GM23338 (cell line): ENCODE data around the gene OXCT1. TPM values are rescaled to one million over a fixed set of nuclear protein-coding genes. Genes with fewer than 3 reads are reported as not detected.

Experiments used
- ATAC-seq: fragments of 200-7000 bp; cut with Tn5 transposase; 3 replicates; pipeline ENCODE4 v1.9.1; 2020
- DNase-seq: peaks from one replicate; pipeline ENCODE4 v3.0.0-alpha.2; 2015; ENCODE audit warnings: low spot score
- H2AFZ ChIP-seq: fragments of 200-600 bp; sonication (generic); 2 replicates; pipeline ENCODE4 v1.8.0; 2016; ENCODE audit warnings: antibody characterized with exemption, mild to moderate bottlenecking, moderate library complexity
- H3F3A ChIP-seq: fragments of 200-600 bp; sonication (generic); replicated peaks from 2 replicates; pipeline ENCODE4 v1.8.0; 2017; ENCODE audit warnings: antibody characterized with exemption, mixed run types, low read depth
- H3K27ac ChIP-seq: fragments of 200-600 bp; sonication (generic); 2 replicates; pipeline ENCODE4 v1.6.1; 2016; ENCODE audit warnings: low read depth
- H3K27me3 ChIP-seq: fragments of 200-600 bp; sonication (generic); 2 replicates; pipeline ENCODE4 v1.8.0; 2016; ENCODE audit warnings: mild to moderate bottlenecking, mixed run types, moderate library complexity; ENCODE audit not compliant: insufficient read depth
- H3K36me3 ChIP-seq: fragments of 200-600 bp; sonication (generic); 2 replicates; pipeline ENCODE4 v1.8.0; 2016; ENCODE audit warnings: mild to moderate bottlenecking; ENCODE audit not compliant: insufficient read depth
- H3K4me1 ChIP-seq: fragments of 200-600 bp; sonication (generic); 2 replicates; pipeline ENCODE4 v1.8.0; 2016; ENCODE audit warnings: mild to moderate bottlenecking, moderate library complexity; ENCODE audit not compliant: insufficient read depth
- H3K4me2 ChIP-seq: fragments of 200-600 bp; sonication (generic); 2 replicates; pipeline ENCODE4 v1.7.1; 2017; ENCODE audit warnings: mixed run types
- H3K4me3 ChIP-seq: fragments of 200-600 bp; sonication (generic); 2 replicates; pipeline ENCODE4 v1.6.1; 2016; ENCODE audit warnings: mixed run types
- H3K79me2 ChIP-seq: fragments of 200-600 bp; sonication (generic); replicated peaks from 2 replicates; pipeline ENCODE4 v1.8.0; 2017; ENCODE audit warnings: mild to moderate bottlenecking; ENCODE audit not compliant: insufficient read depth
- H3K9me2 ChIP-seq: fragments of 200-600 bp; sonication (generic); 2 replicates; pipeline ENCODE4 v1.8.0; 2017; ENCODE audit not compliant: insufficient read depth
- H4K20me1 ChIP-seq: fragments of 200-600 bp; sonication (generic); replicated peaks from 2 replicates; pipeline ENCODE4 v1.8.0; 2017; ENCODE audit warnings: mild to moderate bottlenecking; ENCODE audit not compliant: insufficient read depth
- H3K27ac Mint-ChIP-seq: 2 replicates; pipeline ENCODE4 v1.8.0; 2020; ENCODE audit warnings: inconsistent platforms, mild to moderate bottlenecking, moderate library complexity, mixed read lengths
- H3K27me3 Mint-ChIP-seq: 3 replicates; pipeline ENCODE4 v1.8.0; 2022; ENCODE audit warnings: low read depth, mild to moderate bottlenecking, moderate library complexity, mixed read lengths, inconsistent platforms; ENCODE audit not compliant: insufficient read depth, poor library complexity
- H3K36me3 Mint-ChIP-seq: 3 replicates; pipeline ENCODE4 v1.8.0; 2021; ENCODE audit warnings: low read depth, mild to moderate bottlenecking, inconsistent platforms, moderate library complexity, mixed read lengths
- H3K4me1 Mint-ChIP-seq: 3 replicates; pipeline ENCODE4 v1.8.0; 2020; ENCODE audit warnings: mild to moderate bottlenecking, inconsistent platforms, mixed read lengths
- H3K4me3 Mint-ChIP-seq: 3 replicates; pipeline ENCODE4 v1.8.0; 2021; ENCODE audit warnings: moderate library complexity, mild to moderate bottlenecking, inconsistent platforms, mixed read lengths
- H3K9me3 Mint-ChIP-seq: 3 replicates; pipeline ENCODE4 v1.8.0; 2020; ENCODE audit warnings: moderate library complexity, mild to moderate bottlenecking, inconsistent platforms, mixed read lengths
- ETS1 ChIP-seq: IDR thresholded peaks from 2 replicates; pipeline ENCODE4 v1.6.1; 2016; ENCODE audit warnings: antibody characterized with exemption
- EZH2phosphoT487 ChIP-seq: fragments of 200-600 bp; sonication (generic); IDR thresholded peaks from one replicate; pipeline ENCODE4 v1.8.1; 2018; ENCODE audit warnings: antibody characterized with exemption; ENCODE audit not compliant: unreplicated experiment
- JUNB ChIP-seq: IDR thresholded peaks from one replicate; pipeline ENCODE4 v1.6.1; 2016; ENCODE audit warnings: antibody characterized with exemption; ENCODE audit not compliant: unreplicated experiment
- NANOG ChIP-seq: IDR thresholded peaks from 2 replicates; pipeline ENCODE4 v1.6.1; 2016; ENCODE audit warnings: antibody characterized with exemption, borderline replicate concordance
- REST ChIP-seq: IDR thresholded peaks from one replicate; pipeline ENCODE4 v1.6.1; 2018; ENCODE audit warnings: antibody characterized with exemption; ENCODE audit not compliant: unreplicated experiment
- STAT1 ChIP-seq: IDR thresholded peaks from one replicate; pipeline ENCODE4 v1.6.1; 2016; ENCODE audit warnings: antibody characterized with exemption; ENCODE audit not compliant: unreplicated experiment
- ZNF114 ChIP-seq: fragments of 250-450 bp; sonication (Bioruptor Pico); IDR thresholded peaks from 2 replicates; pipeline ENCODE4 v1.5.0; 2020; ENCODE audit warnings: mild to moderate bottlenecking, moderate library complexity
- ZNF331 ChIP-seq: fragments of 250-450 bp; sonication (Bioruptor Pico); IDR thresholded peaks from 2 replicates; pipeline ENCODE4 v1.5.0; 2020; ENCODE audit warnings: low read depth, mild to moderate bottlenecking, moderate library complexity
- polyA plus RNA-seq: library from polyadenylated mRNA; unstranded; fragments of >200 nt; fragmentation: Nextera tagmentation; extraction: Ambion mirVana; gene quantifications from 2 replicates; pipeline ENCODE4 v1.2.1, GENCODE V29; 2016
- total RNA-seq: library from RNA; depleted of rRNA; stranded (reverse); fragments of >200 nt; shearing (Covaris generic); gene quantifications from 2 replicates; pipeline ENCODE4 v1.2.3, GENCODE V29; 2014

Gene OXCT1
- total and polyA plus RNA-seq, 2 experiments from 2014 or later = 11.6 to 37.0 TPM

GRCh38 chr5:41809128-41809527 lies 61.1 kb downstream of the OXCT1 start:
- ATAC-seq = no peak
- no peaks in the 10 kb centered on the region for H4K20me1 ChIP-seq
- no peak overlapping the region for H3K4me3 ChIP-seq
- no peaks in the 10 kb centered on the region for H3K27me3 ChIP-seq
- Mint-ChIP-seq H3K4me3 (no peak overlapping the region), H3K36me3 (no peaks in the 10 kb centered on the region), H3K9me3 (no peaks in the 10 kb centered on the region), H3K4me1 (no peaks in the 10 kb centered on the region), H3K27me3 (no peaks in the 10 kb centered on the region), H3K27ac (no peak overlapping the region)
- TF ChIP-seq EZH2phosphoT487 (no peak), NANOG (no peak), JUNB (no peak), STAT1 (no peak), ETS1 (no peak), ZNF331 (no peak), ZNF114 (no peak)
- no peaks in the 10 kb centered on the region for H3K9me2 ChIP-seq
- H2AFZ ChIP-seq = no peak overlapping the region
- no peak overlapping the region for H3K4me2 ChIP-seq
- no peak for DNase-seq
- H3F3A ChIP-seq = no peaks in the 10 kb centered on the region
- H3K4me1 ChIP-seq = no peaks in the 10 kb centered on the region
- H3K79me2 ChIP-seq = no peaks in the 10 kb centered on the region
- H3K36me3 ChIP-seq = no peaks in the 10 kb centered on the region
- no peak overlapping the region for H3K27ac ChIP-seq

- TF ChIP-seq ETS1 (no peak), STAT1 (no peak), REST (no peak), ZNF114 (no peak)
- Histone ChIP-seq H3K4me1 (no peaks in the 10 kb centered on the region), H3F3A (no peaks in the 10 kb centered on the region), H3K36me3 (no peaks in the 10 kb centered on the region), H3K79me2 (no peaks in the 10 kb centered on the region), H3K4me3 (no peak overlapping the region), H3K9me2 (no peaks in the 10 kb centered on the region), H2AFZ (no peak overlapping the region), H3K27me3 (no peaks in the 10 kb centered on the region), H3K4me2 (no peak overlapping the region), H4K20me1 (no peaks in the 10 kb centered on the region), H3K27ac (no peak overlapping the region)
- no peak for ATAC-seq
- H3K36me3 Mint-ChIP-seq = no peaks in the 10 kb centered on the region
- no peaks in the 10 kb centered on the region for H3K9me3 Mint-ChIP-seq
- no peaks in the 10 kb centered on the region for H3K4me1 Mint-ChIP-seq
- no peak overlapping the region for H3K27ac Mint-ChIP-seq
- H3K27me3 Mint-ChIP-seq = no peaks in the 10 kb centered on the region
- H3K4me3 Mint-ChIP-seq = no peak overlapping the region
- no peak for DNase-seq
These were observed 61.9 kb downstream of the OXCT1 start for GRCh38 chr5:41808294-41808693.
